ENCODE results near the gene SLC25A44. TPM values are rescaled to one million over a fixed set of nuclear protein-coding genes. Genes with fewer than 3 reads are reported as not detected.
A peak's percentile ranks its signal among the peaks of the same experiment; 100 is the strongest.

SLC25A44 gene
- total RNA-seq, 1 donor from 2014 or later: 21.3 TPM

DNA sequence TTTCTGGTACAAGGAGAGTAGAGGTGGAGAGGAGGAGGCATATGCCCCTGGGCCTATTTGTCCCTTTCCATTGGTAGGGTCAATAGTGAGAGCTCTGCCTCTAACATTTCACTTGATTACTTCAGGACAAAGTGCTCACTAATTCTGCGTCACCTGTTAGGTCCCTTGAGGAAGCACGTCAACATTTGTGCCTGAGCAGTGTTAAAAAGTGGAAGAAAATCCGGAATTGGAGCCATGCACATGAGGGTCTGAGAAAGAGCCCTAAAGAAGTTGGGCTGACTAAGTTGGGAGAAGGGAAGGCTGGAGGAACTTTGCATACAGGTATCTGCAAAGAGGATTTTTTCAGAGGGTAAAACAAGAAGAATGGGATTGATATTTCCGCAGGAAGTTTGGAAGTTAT lies 1.9 kb downstream of the SLC25A44 start:
- FAIRE-seq: no peak

DNA sequence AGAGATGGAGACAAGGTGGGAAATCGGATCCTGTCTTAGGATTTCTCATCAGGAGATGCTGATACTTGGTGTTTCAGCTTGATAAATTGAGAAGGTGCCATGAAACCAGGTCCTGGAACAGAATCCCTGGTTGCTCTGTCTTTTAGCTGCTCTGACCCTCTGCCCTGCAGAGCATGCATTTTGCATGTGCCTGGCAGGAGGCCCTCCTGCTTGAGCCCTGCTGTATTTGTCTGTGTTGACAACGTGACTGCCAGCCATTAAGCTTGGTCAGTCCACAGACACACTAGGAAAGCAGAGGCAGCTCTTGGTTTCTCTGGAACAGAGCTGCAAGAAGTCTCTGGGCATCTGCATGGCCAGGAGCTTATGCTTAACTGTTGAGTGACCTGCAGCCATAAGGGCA lies 2.5 kb downstream of the SLC25A44 start:
- TF ChIP-seq CTCF (IDR thresholded peaks at IDR 0.05; ENCODE audit: insufficient read depth, low read depth, low read length) (no peak), EZH2 (IDR thresholded peaks at IDR 0.05; ENCODE audit: insufficient read depth, low read length) (no peak)
- no peak overlapping the region for H3K27ac ChIP-seq (ENCODE audit: low read depth, low read length)
- Mint-ChIP-seq H3K36me3 (ENCODE audit: low read depth, unreplicated experiment) (peaks cover 22% of the 10 kb centered on the region), H3K27ac (ENCODE audit: unreplicated experiment) (no peak overlapping the region), H3K27me3 (ENCODE audit: low read depth, unreplicated experiment) (no peaks in the 10 kb centered on the region), H3K4me3 (ENCODE audit: unreplicated experiment) (no peak overlapping the region), H3K4me1 (ENCODE audit: low read depth, unreplicated experiment) (peaks cover 10% of the 10 kb centered on the region), H3K9me3 (ENCODE audit: unreplicated experiment) (no peaks in the 10 kb centered on the region)
- H3K27me3 ChIP-seq (ENCODE audit: insufficient read depth, low read length): no peaks in the 10 kb centered on the region
- H3K4me3 ChIP-seq (ENCODE audit: insufficient read depth, low read depth, low read length): no peak overlapping the region
- no peak for FAIRE-seq
- H4K20me1 ChIP-seq (ENCODE audit: insufficient read depth, low read length): peaks cover 69% of the 10 kb centered on the region
- peaks cover 62% of the 10 kb centered on the region for H3K79me2 ChIP-seq (ENCODE audit: insufficient read depth, low read length)
- DNase-seq (ENCODE audit: low read depth): no peak
- H3K9me3 ChIP-seq (ENCODE audit: insufficient read depth, low read depth, low read length): no peaks in the 10 kb centered on the region
- no peak overlapping the region for H3K4me2 ChIP-seq (ENCODE audit: low read length)
- peaks cover 10% of the 10 kb centered on the region for H3K4me1 ChIP-seq (ENCODE audit: insufficient read depth, low read length)
- peaks cover 13% of the 10 kb centered on the region for H3K36me3 ChIP-seq (ENCODE audit: insufficient read depth, low read length)
- no peak overlapping the region for H2AFZ ChIP-seq (ENCODE audit: low read depth, low read length)
- no peak overlapping the region for H3K9ac ChIP-seq (ENCODE audit: low read length)

More for the DNA sequence above, 1.9 kb downstream of the SLC25A44 start:
- Histone ChIP-seq H3K4me2 (ENCODE audit: low read length) (no peak overlapping the region), H4K20me1 (ENCODE audit: insufficient read depth, low read length) (peaks cover 63% of the 10 kb centered on the region), H3K9ac (ENCODE audit: low read length) (no peak overlapping the region), H3K4me1 (ENCODE audit: insufficient read depth, low read length) (peaks cover 10% of the 10 kb centered on the region), H3K27ac (ENCODE audit: low read depth, low read length) (no peak overlapping the region), H3K27me3 (ENCODE audit: insufficient read depth, low read length) (no peaks in the 10 kb centered on the region), H3K9me3 (ENCODE audit: insufficient read depth, low read depth, low read length) (no peaks in the 10 kb centered on the region), H3K36me3 (ENCODE audit: insufficient read depth, low read length) (peaks cover 9% of the 10 kb centered on the region), H2AFZ (ENCODE audit: low read depth, low read length) (no peak overlapping the region), H3K79me2 (ENCODE audit: insufficient read depth, low read length) (peaks cover 62% of the 10 kb centered on the region), H3K4me3 (ENCODE audit: insufficient read depth, low read depth, low read length) (no peak overlapping the region)
- no peak overlapping the region for H3K27ac Mint-ChIP-seq (ENCODE audit: unreplicated experiment)
- peaks cover 22% of the 10 kb centered on the region for H3K36me3 Mint-ChIP-seq (ENCODE audit: low read depth, unreplicated experiment)
- TF ChIP-seq CTCF (IDR thresholded peaks at IDR 0.05; ENCODE audit: insufficient read depth, low read depth, low read length): no peak
- H3K9me3 Mint-ChIP-seq (ENCODE audit: unreplicated experiment): no peaks in the 10 kb centered on the region
- no peak for DNase-seq (ENCODE audit: low read depth)
- peaks cover 10% of the 10 kb centered on the region for H3K4me1 Mint-ChIP-seq (ENCODE audit: low read depth, unreplicated experiment)
- H3K4me3 Mint-ChIP-seq (ENCODE audit: unreplicated experiment): peak overlapping the region; percentile 98
- H3K27me3 Mint-ChIP-seq (ENCODE audit: low read depth, unreplicated experiment): no peaks in the 10 kb centered on the region

- no peak for FAIRE-seq
- TF ChIP-seq EZH2 (IDR thresholded peaks at IDR 0.05; ENCODE audit: insufficient read depth, low read length): no peak
- TF ChIP-seq CTCF (IDR thresholded peaks at IDR 0.05; ENCODE audit: insufficient read depth, low read depth, low read length): no peak
- no peak overlapping the region for H3K4me3 Mint-ChIP-seq (ENCODE audit: unreplicated experiment)
Measured at GRCh38 chr1:156198831-156199349, 5.0 kb downstream of the SLC25A44 start.

More at GRCh38 chr1:156198831-156199349, 5.0 kb downstream of the SLC25A44 start:
- no peak for DNase-seq (ENCODE audit: low read depth)
- Histone ChIP-seq H3K9me3 (ENCODE audit: insufficient read depth, low read depth, low read length) (no peaks in the 10 kb centered on the region), H2AFZ (ENCODE audit: low read depth, low read length) (no peak overlapping the region), H3K9ac (ENCODE audit: low read length) (no peak overlapping the region), H4K20me1 (ENCODE audit: insufficient read depth, low read length) (peaks cover 86% of the 10 kb centered on the region), H3K4me3 (ENCODE audit: insufficient read depth, low read depth, low read length) (no peak overlapping the region), H3K4me1 (ENCODE audit: insufficient read depth, low read length) (peaks cover 12% of the 10 kb centered on the region), H3K79me2 (ENCODE audit: insufficient read depth, low read length) (peaks cover 75% of the 10 kb centered on the region), H3K27me3 (ENCODE audit: insufficient read depth, low read length) (no peaks in the 10 kb centered on the region), H3K27ac (ENCODE audit: low read depth, low read length) (no peak overlapping the region), H3K4me2 (ENCODE audit: low read length) (no peak overlapping the region), H3K36me3 (ENCODE audit: insufficient read depth, low read length) (peaks cover 16% of the 10 kb centered on the region)
- H3K36me3 Mint-ChIP-seq (ENCODE audit: low read depth, unreplicated experiment): peaks cover 19% of the 10 kb centered on the region
- H3K27ac Mint-ChIP-seq (ENCODE audit: unreplicated experiment): no peak overlapping the region
- H3K9me3 Mint-ChIP-seq (ENCODE audit: unreplicated experiment): no peaks in the 10 kb centered on the region
- H3K4me1 Mint-ChIP-seq (ENCODE audit: low read depth, unreplicated experiment): peaks cover 10% of the 10 kb centered on the region
- H3K27me3 Mint-ChIP-seq (ENCODE audit: low read depth, unreplicated experiment): no peaks in the 10 kb centered on the region

Data from astrocyte (in vitro differentiated cells and primary cell).